Endothelial cell of umbilical vein (primary cell): ENCODE results near the gene CEP152. TPM values are rescaled to one million over a fixed set of nuclear protein-coding genes. Genes with fewer than 3 reads are reported as not detected.

Experiments
- BruUV-seq: library from RNA; stranded (reverse); fragments of 400-500 nt; replicated peaks from 2 replicates; lab custom pipeline; 2021; lab: Mats Ljungman, UMichigan
- CTCF ChIA-PET: fragments of 300-600, 350-600 bp; sonication (Branson Sonifier 250); formaldehyde crosslinking; loops from one replicate; lab custom pipeline; 2021; ENCODE audit warnings: antibody characterized with exemption, inconsistent platforms; lab: Charles Lee
- POLR2A ChIA-PET: fragments of 300-600, 350-600 bp; sonication (Branson Sonifier 250); formaldehyde crosslinking; loops from one replicate; lab custom pipeline; 2021; ENCODE audit warnings: antibody characterized with exemption, inconsistent platforms; lab: Charles Lee
- DNase-seq: peaks from one replicate; pipeline ENCODE4 v3.0.0-alpha.2; 2011; ENCODE audit warnings: low read depth, low spot score
- FAIRE-seq: peaks from 2 replicates; lab custom pipeline; 2011; peaks lifted over from hg19 to GRCh38; lab: Jason Lieb, UNC
- H2AFZ ChIP-seq: 2 replicates; pipeline ENCODE4 v1.6.0; 2012; ENCODE audit warnings: low read depth, low read length, control low read depth, inconsistent platforms
- H3K27ac ChIP-seq: 2 replicates; pipeline ENCODE4 v1.5.1; 2011; ENCODE audit warnings: low read depth, mild to moderate bottlenecking, control low read depth, low read length, moderate library complexity; ENCODE audit not compliant: insufficient read depth
- H3K27me3 ChIP-seq, 2 experiments: 2 replicates each; pipeline versions ENCODE4 v1.6.0 to v1.6.1; 2011; ENCODE audit warnings: low read length in 2 of 2, mixed read lengths in 1 of 2; ENCODE audit not compliant: control insufficient read depth in 2 of 2, insufficient read depth in 2 of 2
- H3K36me3 ChIP-seq, 2 experiments: 2 replicates in 1 of 2; 3 replicates in 1 of 2; pipeline ENCODE4 v1.5.1; 2011; ENCODE audit warnings: low read length in 2 of 2, mild to moderate bottlenecking in 1 of 2, moderate library complexity in 1 of 2; ENCODE audit not compliant: control insufficient read depth in 2 of 2, insufficient read depth in 2 of 2; ENCODE audit errors: extremely low read depth in 1 of 2
- H3K4me1 ChIP-seq: 3 replicates; pipeline ENCODE4 v1.5.1; 2011; ENCODE audit warnings: mild to moderate bottlenecking, low read length; ENCODE audit not compliant: control insufficient read depth, insufficient read depth; ENCODE audit errors: extremely low read depth
- H3K4me2 ChIP-seq: 2 replicates; pipeline ENCODE4 v1.6.1; 2011; ENCODE audit warnings: low read length, control low read depth, mixed read lengths; ENCODE audit not compliant: insufficient read depth
- H3K4me3 ChIP-seq, 3 experiments: fragments of 200-600 bp in 1 of 3; sonication (generic), shearing (Covaris generic) in 1 of 3; replicated peaks in 1 of 3; 2 replicates each; pipeline ENCODE4 v1.5.1; 2011 to 2016; ENCODE audit warnings: control low read depth in 3 of 3, low read length in 3 of 3, mild to moderate bottlenecking in 2 of 3, inconsistent platforms in 1 of 3, low read depth in 1 of 3, moderate library complexity in 1 of 3; ENCODE audit not compliant: insufficient read depth in 1 of 3
- H3K79me2 ChIP-seq: 2 replicates; pipeline ENCODE4 v1.6.0; 2012; ENCODE audit warnings: low read length, inconsistent platforms; ENCODE audit not compliant: control insufficient read depth, insufficient read depth
- H3K9ac ChIP-seq: replicated peaks from 2 replicates; pipeline ENCODE3; 2011; ENCODE audit warnings: low read length, control low read depth; ENCODE audit not compliant: insufficient read depth; ENCODE audit errors: extremely low read depth
- H3K9me1 ChIP-seq: replicated peaks from 3 replicates; pipeline ENCODE4 v1.6.0; 2011; ENCODE audit warnings: mild to moderate bottlenecking, low read length; ENCODE audit not compliant: control insufficient read depth, insufficient read depth; ENCODE audit errors: extremely low read depth
- H3K9me3 ChIP-seq: replicated peaks from 2 replicates; pipeline ENCODE4 v1.5.1; 2012; ENCODE audit warnings: low read length, inconsistent platforms; ENCODE audit not compliant: control insufficient read depth, insufficient read depth
- H4K20me1 ChIP-seq: replicated peaks from 2 replicates; pipeline ENCODE3; 2011; ENCODE audit warnings: mild to moderate bottlenecking, low read length; ENCODE audit not compliant: control insufficient read depth, insufficient read depth; ENCODE audit errors: extremely low read depth
- EZH2 ChIP-seq: IDR thresholded peaks from 2 replicates; pipeline ENCODE4 v1.6.1; 2012; ENCODE audit warnings: borderline replicate concordance, low read depth, mild to moderate bottlenecking, moderate library complexity, low read length, inconsistent platforms; ENCODE audit not compliant: severe bottlenecking
- FOS ChIP-seq: IDR thresholded peaks from 2 replicates; pipeline ENCODE4 v1.6.1; 2011; ENCODE audit warnings: mild to moderate bottlenecking, low read length, moderate library complexity, borderline replicate concordance; ENCODE audit not compliant: insufficient read depth
- GATA2 ChIP-seq: IDR thresholded peaks from 2 replicates; pipeline ENCODE4 v1.7.0; 2011; ENCODE audit warnings: low read depth, mild to moderate bottlenecking, moderate library complexity, mixed read lengths, low read length; ENCODE audit not compliant: insufficient read length, insufficient read depth
- JUN ChIP-seq: IDR thresholded peaks from 2 replicates; pipeline ENCODE4 v1.6.1; 2011; ENCODE audit warnings: borderline replicate concordance, low read depth; ENCODE audit not compliant: insufficient read length, insufficient read depth
- MYC ChIP-seq: IDR thresholded peaks from one replicate; pipeline ENCODE4 v1.6.1; 2011; ENCODE audit warnings: mild to moderate bottlenecking, low read depth, low read length
- POLR2A ChIP-seq: IDR thresholded peaks from 2 replicates; pipeline ENCODE4 v1.6.1; 2012; ENCODE audit warnings: low read depth, mild to moderate bottlenecking, control low read depth, low read length
- POLR2AphosphoS5 ChIP-seq: IDR thresholded peaks from 2 replicates; pipeline ENCODE4 v1.6.1; 2012; ENCODE audit warnings: low read depth, mild to moderate bottlenecking, control low read depth, low read length, moderate library complexity; ENCODE audit not compliant: insufficient read depth
- dilution Hi-C: fragments of 300-500 bp; cut with MboI; formaldehyde crosslinking; loops from one replicate; pipeline ENCODE4 v1.15.0; 2019; ENCODE audit warnings: low sequenced_read_pairs; ENCODE audit not compliant: extremely low pct_ligation_motif_present
- intact Hi-C: fragments of 100-400 bp; cut with micrococcal nuclease; formaldehyde crosslinking; loops from one replicate; pipeline ENCODE4 v1.10.0; 2022
- polyA plus RNA-seq, 4 experiments: library from polyadenylated mRNA; depleted of rRNA in 3 of 4; stranded (reverse) in 3 of 4; unstranded in 1 of 4; fragments of >200 nt; gene quantifications; 2 replicates each; pipeline versions ENCODE4 v1.2.1 to v1.2.3, GENCODE V29; 2011 to 2012; ENCODE audit warnings: missing spikeins in 1 of 4
- total RNA-seq: library from RNA; stranded (reverse); gene quantifications from 2 replicates; pipeline ENCODE4 v1.2.3, GENCODE V29; 2021
- TF ChIP-seq, protein P1 (sequence below): IDR thresholded peaks from 2 replicates; pipeline ENCODE4 v1.6.1; 2011; ENCODE audit not compliant: insufficient read depth, insufficient read length
- TF ChIP-seq, protein P2 (sequence below), 2 donors: IDR thresholded peaks; 1 replicate in 1 of 2; 2 replicates in 1 of 2; pipeline ENCODE4 v1.5.1; 2011; ENCODE audit warnings: low read length in 2 of 2, mild to moderate bottlenecking in 2 of 2, moderate library complexity in 2 of 2, control low read depth in 1 of 2, inconsistent platforms in 1 of 2, low read depth in 1 of 2; ENCODE audit not compliant: insufficient read depth in 1 of 2; ENCODE audit errors: extremely low read depth in 1 of 2

CEP152 gene
- total and polyA plus RNA-seq, 2 donors (not counting 3 experiments of a cell fraction or from before 2014, with no cell fraction given): 3.0 to 15.7 TPM

DNA sequence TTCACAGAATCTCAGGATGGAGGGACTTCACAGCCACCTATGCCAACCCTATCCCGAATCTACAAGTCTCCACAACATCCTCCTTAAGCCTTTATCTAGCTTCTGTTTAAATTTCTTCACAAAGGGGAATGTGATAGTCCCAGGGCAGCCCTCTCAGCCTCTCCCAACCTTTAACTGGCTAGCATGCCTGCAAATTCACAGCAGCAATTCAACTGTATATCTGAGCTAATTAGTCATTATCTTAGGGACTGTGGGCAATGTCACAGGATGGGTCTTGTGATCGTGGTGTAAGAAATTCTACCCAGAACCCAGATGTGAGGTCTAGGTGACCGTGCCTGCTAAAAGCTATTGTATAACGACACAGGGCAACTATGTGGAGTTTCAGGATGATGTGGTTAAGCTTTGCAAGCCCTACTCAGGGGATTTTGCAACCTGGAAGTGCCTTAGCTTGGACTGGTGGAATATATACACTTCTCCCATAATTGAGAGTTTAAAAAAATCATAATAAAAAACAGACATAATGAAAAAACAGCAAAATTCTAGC is 99.8 kb downstream of the CEP152 start:
- intact Hi-C loops (no loop called here), dilution Hi-C loops (no loop called here)
- H3K36me3 ChIP-seq: no peaks in the 10 kb centered on the region
- H3K27me3 ChIP-seq: no peaks in the 10 kb centered on the region
- no peak overlapping the region for H3K27ac ChIP-seq
- FAIRE-seq (no peak), DNase-seq (no peak)
- no peaks in the 10 kb centered on the region for H3K9me1 ChIP-seq
- POLR2A ChIA-PET: no interaction called here
- no TSS peak for BruUV-seq
- H3K4me3 ChIP-seq: no peak overlapping the region
- H3K9ac ChIP-seq: no peak overlapping the region
- TF ChIP-seq EZH2 (no peak), POLR2A (no peak), POLR2AphosphoS5 (no peak), FOS (no peak), GATA2 (no peak), JUN (no peak), MYC (no peak)
- TF ChIP-seq, protein P1, sequence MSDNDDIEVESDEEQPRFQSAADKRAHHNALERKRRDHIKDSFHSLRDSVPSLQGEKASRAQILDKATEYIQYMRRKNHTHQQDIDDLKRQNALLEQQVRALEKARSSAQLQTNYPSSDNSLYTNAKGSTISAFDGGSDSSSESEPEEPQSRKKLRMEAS: no peak
- TF ChIP-seq, protein P2, sequence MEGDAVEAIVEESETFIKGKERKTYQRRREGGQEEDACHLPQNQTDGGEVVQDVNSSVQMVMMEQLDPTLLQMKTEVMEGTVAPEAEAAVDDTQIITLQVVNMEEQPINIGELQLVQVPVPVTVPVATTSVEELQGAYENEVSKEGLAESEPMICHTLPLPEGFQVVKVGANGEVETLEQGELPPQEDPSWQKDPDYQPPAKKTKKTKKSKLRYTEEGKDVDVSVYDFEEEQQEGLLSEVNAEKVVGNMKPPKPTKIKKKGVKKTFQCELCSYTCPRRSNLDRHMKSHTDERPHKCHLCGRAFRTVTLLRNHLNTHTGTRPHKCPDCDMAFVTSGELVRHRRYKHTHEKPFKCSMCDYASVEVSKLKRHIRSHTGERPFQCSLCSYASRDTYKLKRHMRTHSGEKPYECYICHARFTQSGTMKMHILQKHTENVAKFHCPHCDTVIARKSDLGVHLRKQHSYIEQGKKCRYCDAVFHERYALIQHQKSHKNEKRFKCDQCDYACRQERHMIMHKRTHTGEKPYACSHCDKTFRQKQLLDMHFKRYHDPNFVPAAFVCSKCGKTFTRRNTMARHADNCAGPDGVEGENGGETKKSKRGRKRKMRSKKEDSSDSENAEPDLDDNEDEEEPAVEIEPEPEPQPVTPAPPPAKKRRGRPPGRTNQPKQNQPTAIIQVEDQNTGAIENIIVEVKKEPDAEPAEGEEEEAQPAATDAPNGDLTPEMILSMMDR (IDR thresholded peaks at IDR 0.05; ENCODE audit: extremely low read depth in 1 of 2, insufficient read depth in 1 of 2, low read depth in 1 of 2, low read length in 2 of 2): no peak
- H3K4me2 ChIP-seq: no peak overlapping the region
- H4K20me1 ChIP-seq: no peaks in the 10 kb centered on the region
- H3K9me3 ChIP-seq: no peaks in the 10 kb centered on the region
- no peaks in the 10 kb centered on the region for H3K79me2 ChIP-seq
- H2AFZ ChIP-seq: no peak overlapping the region
- CTCF ChIA-PET: interaction anchor here (1.2 to 1.5 kb wide), 2 partner anchors 90 to 203 kb away, joined by 3 to 6 read pairs; no protein-coding TSS in a partner anchor
- peaks cover 4% of the 10 kb centered on the region for H3K4me1 ChIP-seq
